Measurements from ENCODE around the gene AXIN2.

DNA sequence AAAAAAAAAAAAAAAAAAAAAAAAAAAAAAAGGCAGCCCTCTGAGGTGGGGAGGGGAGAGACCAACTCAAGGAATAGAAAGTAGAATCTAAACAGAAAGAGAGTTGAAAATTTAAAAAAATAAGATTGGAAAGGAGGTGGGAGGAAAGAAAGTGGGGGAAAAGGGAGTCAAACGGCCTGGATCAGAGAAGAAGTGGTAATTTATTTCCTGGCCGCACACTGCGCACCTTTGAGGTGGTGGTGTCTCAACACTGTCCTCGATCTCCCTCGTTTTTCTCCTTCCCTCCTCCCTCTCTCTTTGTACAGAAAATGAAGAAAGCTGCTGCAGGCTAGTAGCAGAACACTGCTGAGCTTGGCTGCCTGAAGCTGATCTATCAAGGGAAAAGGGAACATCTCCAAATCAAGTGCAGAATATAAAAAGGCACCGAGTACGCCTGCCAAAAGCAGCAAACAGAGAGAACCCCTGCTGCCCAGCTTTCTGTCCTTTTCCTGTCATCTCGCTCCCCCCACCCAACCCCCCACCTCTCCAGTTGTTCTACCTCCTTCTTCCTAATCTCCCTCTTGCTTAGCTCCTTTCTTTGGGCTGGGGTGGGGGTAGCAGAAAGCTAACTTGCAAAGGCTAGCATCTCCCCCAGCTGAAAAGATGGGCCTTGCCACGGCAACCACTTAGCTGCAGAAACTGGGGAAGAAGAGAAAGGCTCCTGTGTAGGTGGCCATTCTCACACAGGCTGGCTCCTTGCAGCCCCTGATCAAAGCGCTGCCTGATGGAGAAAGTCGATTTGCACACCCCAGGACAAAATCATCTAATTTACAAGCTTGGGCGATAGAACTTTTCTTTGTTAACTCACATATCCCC is 22.5 kb downstream of the AXIN2 start:
- no peak for TF ChIP-seq YY1 (IDR thresholded peaks at IDR 0.05; ENCODE audit: insufficient read depth, insufficient read length)
- no peak for TF ChIP-seq ZNF274 (IDR thresholded peaks at IDR 0.05; ENCODE audit: low read depth, low read length)
- TF ChIP-seq SUZ12 (IDR thresholded peaks at IDR 0.05; ENCODE audit: extremely low read depth, insufficient read depth, insufficient read length), result no peak

Data from NT2/D1 (cell line).